GM19328 (cell line): Measurements from ENCODE around the gene CFAP57.

Experiments used
- ATAC-seq: cut with Tn5 transposase; IDR thresholded peaks from one replicate; pipeline ENCODE4 v1.9.1; 2021; ENCODE audit warnings: mild to moderate bottlenecking, moderate library complexity; ENCODE audit not compliant: unreplicated experiment

The CFAP57 gene

GRCh38 chr1:43251024-43251423 is 78.9 kb downstream of the CFAP57 start:
- no peak for ATAC-seq

GRCh38 chr1:43252225-43252624 is 80.1 kb downstream of the CFAP57 start:
- no peak for ATAC-seq

DNA sequence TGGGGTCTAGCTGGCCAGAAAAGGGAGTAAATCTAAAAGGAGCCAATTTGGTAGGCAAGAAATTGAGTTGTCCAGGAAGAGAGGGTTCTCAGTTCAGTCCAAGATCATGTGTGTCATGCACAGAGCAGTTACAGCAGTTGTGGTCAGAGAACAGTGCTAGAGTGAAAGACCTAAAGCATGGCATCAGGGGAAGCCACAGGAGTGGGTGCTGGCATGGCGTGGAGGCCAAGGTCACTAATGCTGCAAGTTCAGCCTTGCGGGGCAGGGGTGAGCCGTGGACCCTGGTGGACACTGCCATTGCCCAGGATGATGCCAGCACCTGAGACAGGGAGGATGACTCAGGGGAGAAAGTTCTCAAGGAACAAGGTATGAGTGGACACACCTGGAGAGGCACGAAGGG is 81.0 kb downstream of the CFAP57 start:
- ATAC-seq, result no peak

DNA sequence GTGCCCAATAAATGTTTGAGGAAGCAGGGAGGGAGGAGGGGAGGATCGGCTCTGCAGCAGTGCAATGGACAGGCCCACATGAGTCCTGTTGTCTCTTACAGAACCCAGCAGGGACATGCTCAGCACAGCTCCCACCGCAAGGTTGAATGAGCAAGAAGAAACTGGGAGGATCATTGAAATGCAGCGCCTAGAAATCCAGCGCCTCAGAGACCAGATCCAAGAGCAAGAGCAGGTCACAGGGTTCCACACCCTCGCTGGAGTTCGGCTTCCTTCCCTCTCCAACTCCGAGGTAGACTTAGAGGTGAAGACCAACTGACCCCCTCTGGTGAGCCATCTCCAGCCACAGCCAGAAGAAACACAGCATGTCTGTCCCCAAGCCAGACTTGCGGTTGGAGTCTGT is 81.7 kb downstream of the CFAP57 start:
- no peak for ATAC-seq

DNA sequence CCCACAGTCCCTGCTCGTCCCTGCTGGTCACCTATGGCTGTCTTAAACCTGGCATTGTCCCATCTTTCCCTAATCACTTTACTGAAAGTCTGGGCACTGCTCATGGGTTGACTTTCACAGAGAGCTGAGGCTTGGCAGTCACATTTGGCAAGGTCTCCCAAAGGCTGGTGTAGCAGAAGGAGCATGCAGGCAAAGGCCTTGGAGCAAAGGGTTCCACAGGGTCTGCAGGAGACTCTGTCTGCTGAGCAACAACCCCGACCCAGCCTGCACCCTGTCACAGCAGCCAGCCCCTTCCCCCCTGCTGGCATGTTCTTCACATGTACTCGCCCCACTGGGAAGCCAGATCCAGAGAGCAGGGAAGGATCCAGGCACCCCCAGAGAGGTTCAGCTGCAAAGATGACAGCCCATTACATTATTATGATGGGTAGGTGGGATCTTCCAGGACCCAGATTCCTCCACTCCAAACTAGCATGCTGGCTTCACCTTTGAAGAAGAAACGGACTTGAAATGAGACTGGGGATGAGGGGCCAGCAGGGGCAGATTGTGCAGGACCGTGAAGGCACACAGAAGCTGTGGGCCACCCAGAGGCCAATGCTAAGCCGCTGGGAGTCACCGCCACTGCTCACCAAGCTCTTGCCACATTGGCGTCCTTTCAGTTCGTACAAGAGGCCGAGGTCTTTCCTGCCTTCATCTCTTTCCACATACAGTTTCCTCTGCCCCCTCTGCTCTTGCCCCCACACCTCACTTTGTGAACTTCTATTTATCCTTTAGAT is 83.5 kb downstream of the CFAP57 start:
- ATAC-seq, result no peak

DNA sequence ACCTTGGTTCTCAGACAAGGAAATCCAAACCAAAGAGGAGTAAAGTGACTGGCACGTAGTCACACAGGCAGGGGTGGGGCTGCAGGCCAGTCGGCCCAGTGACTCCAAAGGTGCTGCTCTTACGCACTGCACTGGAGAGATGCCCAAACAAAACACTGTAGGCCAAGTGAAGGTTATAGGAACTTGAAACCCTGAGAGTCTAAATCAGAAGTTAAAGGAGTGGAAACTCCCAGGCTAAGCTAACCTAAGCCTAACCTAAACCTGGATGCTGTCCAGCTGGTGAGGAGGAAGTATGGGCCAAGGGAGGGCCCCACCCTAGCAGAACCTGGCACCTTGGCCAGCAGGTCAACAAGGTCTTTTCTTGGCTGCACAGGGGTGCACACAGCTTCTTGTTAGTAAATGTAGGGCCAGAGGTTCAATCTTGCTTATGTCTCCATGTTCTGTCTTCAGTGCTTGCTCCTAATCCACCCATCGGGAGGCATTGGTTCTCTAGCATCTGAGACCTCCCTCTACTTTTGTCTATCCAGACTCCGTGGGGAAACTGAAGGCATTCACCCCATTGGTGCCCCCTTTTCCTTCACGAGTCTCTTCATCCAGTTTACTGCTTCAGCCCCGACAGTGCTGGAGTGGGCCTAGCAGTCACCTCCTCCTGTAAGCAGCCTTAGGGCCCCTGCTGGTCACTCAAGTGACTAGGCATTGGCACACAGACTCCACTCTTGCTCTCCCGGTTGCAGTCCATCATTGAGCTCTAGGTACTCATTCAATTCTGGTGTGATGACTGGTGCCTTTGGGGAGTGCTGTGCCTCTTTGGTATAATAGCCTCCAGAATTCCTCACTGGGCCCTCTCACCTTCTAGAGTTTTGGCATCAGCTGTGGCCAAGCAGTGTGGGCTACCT is 84.8 kb downstream of the CFAP57 start:
- ATAC-seq, result no peak

- ATAC-seq, result no peak
Observed at GRCh38 chr1:43258370-43258769, 86.2 kb downstream of the CFAP57 start.

- ATAC-seq, result no peak
Observed at GRCh38 chr1:43265431-43265830, 93.3 kb downstream of the CFAP57 start.

- ATAC-seq, result no peak
Observed at GRCh38 chr1:43266881-43267280, 94.8 kb downstream of the CFAP57 start.

DNA sequence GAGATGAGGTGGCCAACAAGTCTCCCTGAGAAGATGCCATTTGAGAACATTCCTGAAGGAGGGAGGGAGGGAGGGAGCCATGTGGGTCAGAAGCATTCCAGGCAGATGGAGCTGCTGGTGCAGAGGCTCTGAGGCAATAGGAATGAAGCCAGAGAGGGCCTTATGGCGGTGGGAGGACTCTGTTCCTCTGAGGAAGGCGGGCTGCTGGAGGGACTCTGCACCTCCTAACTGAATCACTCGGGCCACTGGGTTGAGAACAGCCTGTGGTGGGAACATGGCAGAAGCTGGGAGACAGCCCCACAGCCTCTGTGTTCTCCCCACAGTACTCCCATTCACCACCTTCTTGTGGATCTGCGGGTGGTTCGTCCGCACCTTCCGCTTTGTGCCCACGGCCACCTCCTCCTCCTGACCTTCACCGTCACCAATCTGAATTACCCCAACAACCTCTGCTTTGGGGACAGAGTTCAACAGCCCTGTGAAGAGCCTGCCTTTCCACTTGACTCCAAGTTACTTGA is 95.2 kb downstream of the CFAP57 start:
- no peak for ATAC-seq

DNA sequence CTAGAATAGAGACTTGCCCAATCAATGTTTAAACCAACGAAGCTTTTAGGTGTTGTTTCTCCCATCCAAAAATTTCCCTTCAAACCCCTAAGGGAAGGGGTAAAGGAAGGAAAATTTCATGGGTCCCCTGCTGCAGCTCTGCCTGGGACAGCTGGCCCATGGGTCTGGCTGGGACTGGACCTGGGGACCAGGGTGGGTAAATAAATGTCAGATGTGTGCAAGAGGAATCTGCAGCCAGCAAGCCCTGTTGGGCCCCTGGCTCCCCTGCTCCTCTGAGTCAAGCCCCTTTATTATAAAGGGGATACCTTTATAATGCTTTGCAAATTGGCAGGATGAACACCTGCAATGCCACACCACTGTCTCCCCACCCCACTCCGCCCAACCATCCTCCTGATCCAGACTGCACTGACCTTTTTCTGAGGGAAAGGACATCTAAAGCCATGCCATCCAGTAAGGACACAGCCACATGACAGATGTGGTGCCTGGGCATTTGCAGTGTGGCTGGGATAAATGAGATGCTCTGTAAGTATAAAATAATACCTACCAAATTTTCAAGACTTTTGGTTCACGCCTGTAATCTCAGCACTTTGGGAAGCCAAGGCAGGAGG is 95.8 kb downstream of the CFAP57 start:
- no peak for ATAC-seq

GRCh38 chr1:43269627-43270375 is 97.7 kb downstream of the CFAP57 start, which contains the start of gene TMEM125:
Gene TMEM125, plus strand, starts transcription at chr1:43269983. Its CDS starts 2,740 bp downstream, at chr1:43272723.
- ATAC-seq, result no peak

DNA sequence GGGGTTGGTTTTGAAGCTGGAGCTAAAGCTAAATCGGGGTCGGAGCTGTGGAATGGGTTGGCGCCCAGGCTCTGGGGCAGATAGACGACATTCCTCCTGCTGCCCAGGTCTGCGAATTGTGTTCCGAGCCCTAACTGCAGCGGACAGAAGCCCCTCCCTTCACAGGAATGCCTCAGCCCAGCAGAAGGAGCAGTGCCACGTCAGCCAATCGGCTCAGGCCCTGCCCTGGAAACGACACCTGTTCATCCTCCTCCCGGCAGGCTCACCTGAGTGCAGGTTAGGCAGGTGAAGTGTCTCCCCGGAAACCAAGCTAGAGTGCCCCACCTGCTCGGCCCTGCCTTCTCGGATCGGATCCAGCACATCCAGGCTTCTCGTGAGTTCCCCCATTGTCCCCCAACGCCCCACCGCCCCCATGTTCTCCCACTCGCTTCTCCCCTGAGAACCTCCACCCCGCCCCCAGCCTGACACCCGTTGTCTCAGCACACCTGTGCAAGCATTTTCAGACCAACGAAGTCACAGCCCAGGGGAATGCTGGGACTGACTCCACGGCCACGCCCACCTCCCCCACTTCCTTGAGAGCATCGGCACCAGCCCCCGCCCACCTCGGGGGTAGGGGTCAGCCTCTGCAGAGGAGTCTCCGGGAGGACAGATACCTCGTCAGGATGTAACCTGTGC is 98.4 kb downstream of the CFAP57 start:
- no peak for ATAC-seq

- ATAC-seq, result no peak
Observed at GRCh38 chr1:43271186-43272118, 99.3 kb downstream of the CFAP57 start.

DNA sequence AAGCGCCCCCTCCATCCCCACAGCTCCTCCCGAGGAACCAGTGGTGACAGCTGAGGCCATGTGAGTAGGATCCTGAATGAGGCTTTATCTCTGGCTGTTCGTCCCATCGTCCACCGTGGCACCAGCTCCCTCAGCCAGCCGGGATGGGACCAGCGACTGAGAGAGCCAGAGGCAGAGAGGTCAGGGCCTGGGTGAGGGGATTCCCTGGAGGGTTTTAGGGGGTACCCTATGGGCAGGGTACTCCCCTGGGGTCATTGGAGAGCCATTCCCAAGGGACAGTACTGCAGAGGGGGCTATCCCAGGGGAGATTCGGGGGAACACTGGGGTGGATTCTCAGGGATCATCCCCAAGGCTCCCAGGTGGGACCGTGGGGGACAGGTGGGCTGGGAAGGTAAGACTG is 100.0 kb downstream of the CFAP57 start:
- no peak for ATAC-seq

DNA sequence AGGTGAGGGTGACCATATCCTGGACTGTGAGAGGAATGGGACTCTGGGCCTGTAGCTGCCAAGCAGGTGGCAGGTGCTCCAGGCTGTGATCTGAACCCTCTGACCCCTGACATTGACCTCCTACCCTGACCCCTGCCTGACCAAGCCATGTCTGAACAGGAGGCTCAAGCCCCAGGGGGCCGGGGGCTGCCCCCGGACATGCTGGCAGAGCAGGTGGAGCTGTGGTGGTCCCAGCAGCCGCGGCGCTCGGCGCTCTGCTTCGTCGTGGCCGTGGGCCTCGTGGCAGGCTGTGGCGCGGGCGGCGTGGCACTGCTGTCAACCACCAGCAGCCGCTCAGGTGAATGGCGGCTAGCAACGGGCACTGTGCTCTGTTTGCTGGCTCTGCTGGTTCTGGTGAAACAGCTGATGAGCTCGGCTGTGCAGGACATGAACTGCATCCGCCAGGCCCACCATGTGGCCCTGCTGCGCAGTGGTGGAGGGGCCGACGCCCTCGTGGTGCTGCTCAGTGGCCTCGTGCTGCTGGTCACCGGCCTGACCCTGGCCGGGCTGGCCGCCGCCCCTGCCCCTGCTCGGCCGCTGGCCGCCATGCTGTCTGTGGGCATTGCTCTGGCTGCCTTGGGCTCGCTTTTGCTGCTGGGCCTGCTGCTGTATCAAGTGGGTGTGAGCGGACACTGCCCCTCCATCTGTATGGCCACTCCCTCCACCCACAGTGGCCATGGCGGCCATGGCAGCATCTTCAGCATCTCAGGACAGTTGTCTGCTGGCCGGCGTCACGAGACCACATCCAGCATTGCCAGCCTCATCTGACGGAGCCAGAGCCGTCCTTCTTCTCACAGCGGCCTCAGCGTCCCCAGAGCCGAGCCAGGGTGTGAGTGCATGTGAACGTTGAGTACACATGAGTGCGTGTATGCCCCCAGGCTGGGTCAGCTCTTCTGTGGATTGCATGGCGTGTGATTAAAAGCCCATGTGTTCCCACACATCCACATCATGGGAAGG is 100.7 kb downstream of the CFAP57 start:
- no peak for ATAC-seq

- no peak for ATAC-seq
Observed at GRCh38 chr1:43273708-43274107, 101.6 kb downstream of the CFAP57 start.
